Measurements from ENCODE around the gene ZNF407. TPM values are rescaled to one million over a fixed set of nuclear protein-coding genes. Genes with fewer than 3 reads are reported as not detected.

The ZNF407 gene
- total and polyA plus RNA-seq, 2 experiments from 2014 or later: 2.1 to 10.4 TPM

GRCh38 chr18:75035928-75036327 lies 438.3 kb downstream of the ZNF407 start:
- Histone ChIP-seq H3K4me1 (ENCODE audit: insufficient read depth) (peaks cover 5% of the 10 kb centered on the region; the same call in 1 of the 2 replicates), H3K27ac (ENCODE audit: low read depth) (no peak overlapping the region), H4K20me1 (replicated peaks; ENCODE audit: insufficient read depth) (no peaks in the 10 kb centered on the region), H3K4me2 (no peak overlapping the region), H3K79me2 (replicated peaks; ENCODE audit: insufficient read depth) (no peaks in the 10 kb centered on the region), H3K27me3 (ENCODE audit: insufficient read depth) (no peaks in the 10 kb centered on the region), H2AFZ (no peak overlapping the region), H3K9me2 (ENCODE audit: insufficient read depth) (no peaks in the 10 kb centered on the region), H3F3A (replicated peaks; ENCODE audit: low read depth) (no peaks in the 10 kb centered on the region), H3K36me3 (ENCODE audit: insufficient read depth) (no peaks in the 10 kb centered on the region), H3K4me3 (no peak overlapping the region)
- no peaks in the 10 kb centered on the region for H3K36me3 Mint-ChIP-seq (ENCODE audit: low read depth)
- DNase-seq (ENCODE audit: low spot score): no peak
- H3K27me3 Mint-ChIP-seq (ENCODE audit: insufficient read depth, low read depth, poor library complexity): peaks cover 3% of the 10 kb centered on the region
- no peak for TF ChIP-seq ZNF331 (CRISPR knock-in tag; IDR thresholded peaks at IDR 0.05; ENCODE audit: low read depth)
- TF ChIP-seq JUNB (IDR thresholded peaks at IDR 0.05; ENCODE audit: unreplicated experiment): no peak
- no peak for TF ChIP-seq ZNF114 (CRISPR knock-in tag; IDR thresholded peaks at IDR 0.05)
- no peak for TF ChIP-seq CTCF (conservative IDR thresholded peaks at IDR 0.05; ENCODE audit: low read depth in 2 of 2)
- TF ChIP-seq CREB1 (CRISPR knock-in tag; IDR thresholded peaks at IDR 0.05; ENCODE audit: low read depth): no peak
- TF ChIP-seq EZH2 (IDR thresholded peaks at IDR 0.05; ENCODE audit: low read depth, unreplicated experiment): no peak
- TF ChIP-seq REST (IDR thresholded peaks at IDR 0.05; ENCODE audit: unreplicated experiment): no peak
- no peak for TF ChIP-seq NANOG (IDR thresholded peaks at IDR 0.05; ENCODE audit: borderline replicate concordance)
- no peak for TF ChIP-seq EZH2phosphoT487 (IDR thresholded peaks at IDR 0.05; ENCODE audit: unreplicated experiment)
- no peak for TF ChIP-seq ETS1 (IDR thresholded peaks at IDR 0.05)
- no peak for TF ChIP-seq POLR2AphosphoS5 (IDR thresholded peaks at IDR 0.05; ENCODE audit: low read depth)
- TF ChIP-seq STAT1 (IDR thresholded peaks at IDR 0.05; ENCODE audit: unreplicated experiment): no peak
- H3K9me3 Mint-ChIP-seq: no peaks in the 10 kb centered on the region
- no peak for ATAC-seq
- peaks cover 5% of the 10 kb centered on the region; the same call in 2 of the 3 replicates for H3K4me1 Mint-ChIP-seq
- no peak overlapping the region for H3K4me3 Mint-ChIP-seq
- no peak overlapping the region for H3K27ac Mint-ChIP-seq
